NOMO-1 (cell line): ENCODE results near the gene CSNK1G1.
A peak's percentile ranks its signal among the peaks of the same experiment; 100 is the strongest.
"Not testable (repeated sequence)": the region's sequence is repeated elsewhere in the genome, so short reads cannot be mapped to it uniquely, and the experiment has no call there.

ENCODE experiments used
- DNase-seq, 2 experiments: peaks; one replicate each; lab custom pipeline; 2025; ENCODE audit not compliant: unreplicated experiment in 2 of 2; lab: John Stamatoyannopoulos, UW

CSNK1G1 gene

DNA sequence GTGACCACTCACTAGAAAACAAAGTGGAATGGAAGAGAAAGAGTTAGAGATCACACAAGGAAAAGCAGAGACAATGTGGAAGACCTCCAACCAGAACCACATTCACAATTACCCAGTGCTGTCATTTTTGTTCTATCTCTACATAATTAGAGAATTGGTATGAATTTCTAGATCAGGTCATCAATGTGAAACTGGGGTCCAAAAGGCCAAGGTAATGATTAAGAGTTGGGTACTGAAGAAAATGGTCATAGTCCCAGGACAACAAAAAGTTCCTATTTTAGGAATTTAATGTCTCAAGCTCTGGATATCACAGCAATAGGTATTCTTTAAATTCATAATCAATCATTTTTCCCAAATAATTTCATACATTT lies 108.5 kb downstream of the CSNK1G1 start:
- DNase-seq: no peak

DNA sequence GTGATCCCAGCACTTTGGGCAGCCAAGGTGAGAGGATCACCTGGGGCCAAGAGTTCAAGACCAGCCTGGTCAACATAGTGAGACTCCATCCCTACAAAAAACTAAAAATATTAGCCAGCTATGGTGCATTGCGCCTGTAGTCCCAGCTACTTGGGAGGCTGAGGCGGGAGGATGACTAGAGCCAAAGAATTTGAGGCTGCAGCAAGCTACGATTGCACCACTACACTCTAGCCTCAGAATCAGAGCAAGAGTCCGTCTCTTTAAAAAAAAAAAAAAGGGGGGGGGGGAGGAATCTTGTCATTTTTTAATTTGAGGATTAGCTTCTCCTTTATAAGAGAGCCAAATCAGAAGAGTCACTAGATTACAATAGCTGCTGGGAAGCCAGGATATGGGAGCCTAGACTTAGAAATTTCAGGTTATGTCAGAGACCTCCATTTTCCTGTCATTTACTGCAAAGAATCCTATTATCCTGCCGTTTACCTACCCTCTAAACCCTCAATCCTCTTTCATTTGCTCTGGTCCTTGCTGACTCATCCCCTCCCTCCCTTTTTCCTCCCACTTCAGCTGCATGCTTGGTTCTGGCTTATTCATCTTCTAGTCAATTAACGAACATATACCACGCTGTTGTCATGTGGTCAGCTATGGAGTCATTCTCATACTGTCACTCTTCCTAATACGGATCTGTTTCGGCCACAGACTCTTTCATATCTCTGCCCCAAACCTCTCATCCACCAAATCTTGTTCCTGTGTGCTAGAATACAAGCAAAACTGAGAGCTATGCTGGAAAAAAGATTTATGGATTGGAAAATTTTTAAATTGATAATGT lies 109.4 kb downstream of the CSNK1G1 start:
- peak in 1 of 2 experiments; percentile 26 for DNase-seq

DNA sequence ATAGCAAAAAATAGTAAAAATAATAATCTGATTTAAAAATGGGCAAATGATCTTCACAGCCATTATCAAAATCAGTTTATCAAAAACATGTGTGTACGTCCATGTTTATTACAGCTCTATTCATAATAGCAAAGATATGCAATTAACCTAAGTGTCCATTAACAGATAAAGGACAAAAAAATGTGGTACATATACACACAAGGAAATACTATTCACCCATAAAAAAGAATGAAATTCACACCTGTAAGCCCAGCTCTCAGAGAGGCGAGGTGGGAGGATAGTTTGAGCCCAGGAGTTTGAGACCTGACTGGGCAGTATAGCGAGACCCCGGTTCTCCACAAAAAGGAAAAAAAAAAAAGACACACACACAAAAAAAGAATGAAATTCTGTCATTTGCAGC lies 110.6 kb downstream of the CSNK1G1 start:
- no peak for DNase-seq

DNA sequence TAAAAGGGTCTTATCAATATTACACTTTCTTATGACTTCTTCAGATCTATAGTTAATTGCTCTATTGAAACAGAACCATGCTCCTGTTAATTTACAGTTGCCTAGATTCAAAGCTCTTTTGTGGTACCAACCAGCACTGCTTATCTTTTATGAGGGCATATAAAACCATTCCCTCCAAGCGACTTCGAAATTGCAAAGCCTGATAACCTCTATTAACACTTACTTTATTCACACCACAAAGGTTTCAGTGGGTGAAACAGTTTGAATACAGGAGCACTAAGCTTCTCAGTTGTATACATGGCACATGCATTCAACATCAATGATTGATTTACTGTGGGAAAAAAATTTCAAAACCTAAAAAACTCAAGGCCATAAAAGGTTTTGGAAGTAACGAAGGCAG lies 118.3 kb downstream of the CSNK1G1 start:
- DNase-seq: no peak

DNA sequence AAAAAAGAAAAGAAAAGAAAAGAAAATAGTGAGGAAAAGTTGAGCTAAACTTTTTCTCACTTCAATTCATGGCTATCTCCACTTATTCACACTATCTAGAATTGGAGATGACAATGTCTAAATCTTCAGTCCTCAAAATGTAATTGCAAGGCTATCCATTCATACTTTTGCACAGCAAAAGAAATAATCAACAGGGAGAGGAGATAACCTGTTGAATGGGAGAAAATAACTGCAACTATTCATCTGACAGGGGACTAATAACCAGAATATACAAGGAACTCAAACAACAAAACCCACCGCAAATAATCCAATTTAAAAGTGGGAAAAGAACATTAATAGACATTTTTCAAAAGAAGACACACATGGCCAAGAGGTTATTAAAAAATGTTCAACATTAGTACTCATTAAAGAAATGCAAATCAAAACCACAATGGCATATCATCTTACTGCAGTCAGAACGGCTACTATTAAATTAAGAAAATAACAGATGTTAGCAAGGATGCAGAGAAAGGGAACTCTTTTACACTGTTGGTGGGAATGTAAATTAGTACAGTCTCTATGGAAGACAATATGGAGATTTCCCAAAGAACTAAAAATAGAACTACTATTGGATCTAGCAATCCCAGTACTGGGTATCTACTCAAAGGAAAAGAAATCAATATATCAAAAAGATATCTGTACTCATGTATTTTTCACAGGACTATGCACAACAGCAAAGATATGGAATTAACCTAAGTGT lies 119.6 kb downstream of the CSNK1G1 start:
- no peak for DNase-seq

DNA sequence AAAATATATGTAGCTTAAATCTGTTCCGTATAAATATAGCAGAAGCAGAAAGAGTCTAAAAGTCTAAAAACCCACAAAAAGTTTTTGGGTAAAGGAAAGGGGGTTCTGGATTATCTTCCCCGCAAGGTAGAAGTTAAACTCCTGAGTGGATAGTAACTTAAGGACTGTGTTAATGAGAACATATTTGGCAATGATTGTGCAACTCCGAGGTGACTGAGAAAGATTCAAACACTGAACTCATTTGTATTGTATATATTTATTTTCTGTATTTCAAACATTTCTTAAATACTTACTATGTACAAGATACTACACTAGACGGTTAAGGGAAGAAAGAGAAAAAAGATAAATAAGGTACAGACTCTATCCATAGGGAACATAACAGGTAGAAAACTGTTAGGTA lies 120.4 kb downstream of the CSNK1G1 start:
- DNase-seq: peak in 1 of 2 experiments; percentile 12

DNA sequence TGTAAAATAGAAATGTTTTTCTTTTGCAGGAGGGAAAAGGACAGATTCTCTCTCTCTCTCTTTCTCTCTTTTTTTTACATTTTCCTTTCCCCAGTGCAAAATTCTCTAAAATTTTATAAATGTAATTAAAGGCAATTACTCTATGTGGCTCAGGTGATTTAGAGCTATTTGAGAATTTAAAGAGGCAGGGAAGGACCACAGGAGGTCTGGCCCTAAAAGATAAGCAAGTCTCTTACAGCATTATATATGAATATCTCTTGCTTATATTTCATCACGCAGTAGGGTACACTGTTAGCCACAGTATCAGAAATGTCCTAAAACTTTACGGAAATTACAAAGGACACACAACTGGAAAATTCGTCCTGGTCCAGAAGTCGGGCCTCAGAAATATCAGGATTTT lies 122.7 kb downstream of the CSNK1G1 start:
- DNase-seq: no peak

DNA sequence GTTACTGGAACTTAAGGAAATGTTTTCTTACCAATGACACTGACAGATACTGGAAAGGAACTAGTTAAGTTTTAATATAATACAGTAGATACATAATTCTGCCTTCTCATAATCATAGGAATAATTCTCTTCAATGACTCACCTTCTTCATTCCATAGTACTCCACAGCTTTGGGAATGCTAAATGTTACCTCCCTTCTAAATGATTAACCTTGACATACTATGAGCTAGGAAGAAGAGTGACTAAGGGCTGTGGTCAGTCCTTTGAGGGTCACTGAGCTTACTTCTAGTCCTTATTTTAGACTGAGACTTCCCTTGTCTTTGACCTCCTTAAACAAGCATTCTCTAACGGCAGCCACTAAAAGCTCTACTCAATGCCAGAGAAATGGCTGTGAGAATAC lies 123.6 kb downstream of the CSNK1G1 start:
- DNase-seq: no peak

DNA sequence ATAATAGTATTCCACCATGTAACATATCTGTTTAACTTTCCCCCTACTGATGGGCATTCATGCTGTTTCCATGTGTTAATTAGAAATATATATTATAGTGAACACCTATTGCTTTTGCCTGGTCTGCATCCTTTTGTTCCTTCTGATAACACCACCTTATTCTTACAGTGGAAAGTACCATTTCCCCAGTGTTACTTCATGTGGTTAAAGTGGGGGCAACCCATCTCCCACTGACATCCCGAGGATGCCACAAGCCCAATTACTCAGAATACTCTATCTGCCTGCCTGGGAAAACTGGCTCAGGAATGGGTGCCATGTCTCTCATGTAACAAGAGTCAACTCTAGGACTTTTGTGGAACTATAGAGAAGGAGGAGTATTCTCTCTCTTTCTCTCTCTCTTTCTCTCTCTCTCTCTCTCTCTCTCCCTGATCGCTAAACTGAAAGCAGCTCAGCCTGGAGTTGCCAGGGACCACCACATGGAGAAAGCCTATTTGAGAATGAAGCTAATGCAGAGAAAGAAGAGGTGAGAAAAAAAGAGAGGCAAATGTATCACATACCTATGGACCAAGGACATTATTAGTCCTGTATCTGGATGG lies 126.7 kb downstream of the CSNK1G1 start:
- DNase-seq: no peak

DNA sequence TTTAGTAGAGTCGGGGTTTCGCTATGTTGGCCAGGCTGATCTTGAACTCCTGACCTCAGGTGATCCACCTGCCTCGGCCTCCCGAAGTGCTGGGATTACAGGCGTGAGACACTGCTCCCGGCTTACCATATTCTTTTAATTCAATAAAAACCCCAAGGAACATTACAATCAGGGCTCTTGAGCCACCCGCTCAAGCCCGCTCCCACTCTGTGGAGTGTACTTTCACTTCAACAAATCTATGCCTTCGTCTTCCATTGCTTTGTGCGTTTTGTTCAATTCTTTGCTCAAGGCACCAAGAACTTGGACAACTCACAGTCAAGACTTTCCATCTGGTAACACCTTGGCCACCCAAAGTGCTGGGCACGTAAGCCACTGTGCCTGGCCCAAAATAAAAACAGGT lies 130.2 kb downstream of the CSNK1G1 start:
- DNase-seq: no peak

DNA sequence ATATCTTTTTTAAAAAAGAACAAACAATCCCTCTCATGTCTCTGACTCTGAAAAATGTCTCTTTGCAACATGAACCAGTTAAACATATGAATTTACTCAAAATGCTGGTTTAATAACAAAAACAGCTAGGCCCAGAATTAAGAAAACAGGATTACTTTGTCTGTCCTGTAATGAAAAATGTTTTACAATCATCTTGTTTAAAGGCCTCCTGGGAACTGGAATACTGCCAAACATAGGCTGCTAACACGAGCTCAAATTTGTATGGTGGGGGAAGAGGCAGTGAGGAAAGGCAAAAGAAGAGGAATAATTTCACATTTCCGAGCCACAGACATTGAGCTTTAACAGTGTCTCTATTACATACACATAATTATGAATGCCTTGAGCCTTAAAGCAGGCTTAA lies 131.5 kb downstream of the CSNK1G1 start:
- DNase-seq: no peak

DNA sequence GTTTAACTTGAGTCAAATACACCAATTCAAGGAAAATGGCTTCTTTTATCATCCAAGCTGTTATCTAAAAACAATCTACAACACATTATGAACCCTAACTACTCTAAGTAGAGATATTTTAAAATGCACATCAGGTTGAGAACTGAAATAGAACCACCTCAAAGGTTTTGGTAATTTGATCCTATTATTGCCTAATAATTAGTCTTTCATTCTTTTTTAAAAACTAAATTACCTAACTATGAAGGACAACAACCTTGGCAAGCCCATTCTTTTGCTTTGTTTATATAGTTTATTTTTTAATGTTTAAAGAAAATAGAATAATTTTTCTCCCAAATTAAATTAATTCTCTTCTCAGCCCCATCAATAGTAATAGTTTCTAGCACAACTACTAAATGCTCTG lies 132.1 kb downstream of the CSNK1G1 start:
- no peak for DNase-seq

DNA sequence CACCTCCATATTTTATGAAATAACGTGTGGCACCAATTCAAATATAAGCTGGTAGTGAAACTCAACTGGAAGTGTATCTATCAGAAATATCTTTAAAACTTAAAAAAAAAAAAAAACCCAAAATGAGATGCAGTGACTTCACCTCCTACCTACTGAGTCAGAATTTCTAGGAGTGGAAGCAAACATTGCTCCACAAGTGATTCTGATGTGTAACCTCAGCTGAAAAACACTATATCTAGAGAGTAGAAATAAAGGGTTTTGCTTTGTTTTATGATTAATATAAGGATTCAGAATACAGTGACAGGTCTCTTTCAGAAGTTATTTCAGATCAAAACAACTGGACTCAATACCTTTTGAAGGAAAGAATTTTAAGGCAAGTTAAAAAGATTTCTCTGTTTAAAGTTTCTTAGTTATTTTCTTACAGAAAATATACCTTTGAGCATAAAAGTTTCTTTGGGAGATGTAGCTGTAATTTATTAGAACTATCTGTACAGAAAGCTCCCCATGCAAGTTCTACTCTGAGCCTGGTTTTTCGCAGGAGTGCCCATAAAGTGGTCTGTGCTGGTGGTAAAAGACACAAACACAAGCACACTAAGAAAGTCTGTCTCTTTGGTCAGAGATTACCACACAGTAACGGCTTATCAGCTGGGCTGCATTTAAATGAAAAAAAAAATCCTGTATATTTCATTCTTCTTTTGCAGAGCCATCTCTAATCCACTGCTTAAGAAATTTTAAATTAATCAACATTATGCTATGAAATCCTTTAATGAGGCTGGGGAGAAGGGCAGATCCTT lies 133.2 kb downstream of the CSNK1G1 start:
- no peak for DNase-seq

DNA sequence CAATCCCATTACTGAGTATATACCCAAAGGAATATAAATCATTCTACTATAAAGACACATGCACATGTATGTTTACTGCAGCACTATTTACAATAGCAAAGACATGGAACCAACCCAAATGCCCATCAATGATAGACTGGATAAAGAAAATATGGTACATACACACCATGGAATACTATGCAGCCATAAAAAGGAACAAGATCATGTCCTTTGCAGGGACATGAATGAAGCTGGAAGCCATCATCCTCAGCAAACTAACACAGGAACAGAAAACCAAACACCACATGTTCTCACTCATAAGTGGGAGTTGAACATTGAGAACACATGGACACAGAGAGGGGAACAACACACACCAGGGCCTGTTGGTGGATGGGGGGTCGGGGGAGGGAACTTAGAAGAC lies 134.1 kb downstream of the CSNK1G1 start:
- DNase-seq: not testable (repeated sequence)

DNA sequence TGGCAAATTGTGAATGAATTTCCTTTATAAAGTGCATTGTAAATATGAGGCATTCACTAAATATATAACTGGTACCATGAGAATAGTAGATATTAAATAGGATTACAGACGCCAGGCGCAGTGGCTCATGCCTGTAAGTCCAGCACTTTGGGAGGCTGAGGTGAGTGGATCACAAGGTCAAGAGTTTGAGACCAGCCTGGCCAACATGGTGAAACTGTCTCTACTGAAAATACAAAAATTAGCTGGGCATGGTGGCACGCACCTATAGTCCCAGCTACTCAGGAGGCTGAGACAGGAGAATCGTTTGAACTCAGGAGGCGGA lies 138.6 kb downstream of the CSNK1G1 start:
- not testable (repeated sequence) for DNase-seq

DNA sequence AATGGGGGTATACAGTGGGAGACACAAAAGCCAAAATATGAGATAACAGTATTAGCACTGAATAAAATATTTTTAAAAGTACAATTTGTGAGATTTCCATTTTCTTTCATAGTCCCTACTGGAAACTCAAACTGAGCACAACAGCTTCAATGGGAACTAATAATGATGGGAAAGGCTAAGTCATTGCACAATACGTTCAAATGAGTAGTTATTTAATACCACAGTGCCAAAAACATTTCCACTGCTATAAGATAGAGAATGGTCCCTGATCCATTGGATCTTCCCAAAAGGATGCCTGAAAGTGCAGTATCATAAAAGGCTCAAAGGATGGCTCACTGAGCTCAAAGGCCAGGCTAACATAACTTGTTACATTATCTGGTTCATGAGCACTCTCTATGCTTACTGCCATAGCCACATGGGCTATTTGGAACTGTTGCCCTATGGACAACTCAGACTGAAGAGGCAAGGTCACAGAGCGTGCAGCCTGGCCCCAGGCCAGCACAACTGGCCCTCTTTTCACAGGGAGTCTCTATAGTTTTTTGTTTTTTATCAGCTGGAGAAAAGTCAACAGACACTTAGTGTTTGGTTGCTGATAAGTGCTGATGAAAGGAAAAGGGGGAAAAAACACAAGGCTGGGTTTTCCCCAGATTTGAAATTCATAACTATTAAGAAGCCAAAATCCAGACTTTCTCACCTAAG lies 139.1 kb downstream of the CSNK1G1 start:
- DNase-seq: no peak

DNA sequence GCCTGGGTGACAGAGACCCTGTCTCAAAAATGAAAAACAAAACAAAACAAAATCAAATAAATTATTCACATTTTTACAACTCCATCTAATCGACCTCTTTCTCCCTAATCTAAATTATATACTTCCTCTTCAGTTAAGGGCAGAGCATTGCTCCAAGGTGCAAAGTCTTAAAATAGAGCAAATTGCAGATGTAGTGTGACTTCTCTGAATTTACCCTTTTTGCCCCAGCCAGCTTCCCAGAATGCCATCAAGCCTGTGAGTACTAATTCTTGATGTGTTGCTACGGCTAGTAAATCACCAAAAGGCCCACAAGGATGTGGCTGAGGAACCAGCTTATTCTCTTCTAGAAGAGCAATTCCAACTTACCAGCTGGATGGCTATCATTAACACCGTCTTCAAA lies 139.8 kb downstream of the CSNK1G1 start:
- peak in 1 of 2 experiments; percentile 17 for DNase-seq

DNA sequence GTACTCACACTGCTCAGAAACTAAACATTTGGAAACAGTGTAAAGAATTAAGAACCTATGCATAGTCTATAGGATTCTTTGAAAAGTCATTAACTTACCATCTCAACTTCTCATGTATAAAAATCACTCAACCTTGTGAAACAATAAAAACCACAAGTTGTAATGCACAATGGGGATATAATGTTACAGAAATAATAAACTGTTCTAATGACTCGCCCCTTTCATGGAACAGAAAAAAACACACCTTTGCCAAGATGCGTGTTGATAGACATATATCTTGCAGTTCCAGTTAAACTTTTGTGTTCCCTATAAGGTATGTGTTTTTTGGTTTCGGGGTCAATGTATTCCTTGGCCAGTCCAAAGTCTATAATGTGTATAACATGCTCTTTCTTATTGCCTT lies 142.3 kb downstream of the CSNK1G1 start:
- no peak for DNase-seq

DNA sequence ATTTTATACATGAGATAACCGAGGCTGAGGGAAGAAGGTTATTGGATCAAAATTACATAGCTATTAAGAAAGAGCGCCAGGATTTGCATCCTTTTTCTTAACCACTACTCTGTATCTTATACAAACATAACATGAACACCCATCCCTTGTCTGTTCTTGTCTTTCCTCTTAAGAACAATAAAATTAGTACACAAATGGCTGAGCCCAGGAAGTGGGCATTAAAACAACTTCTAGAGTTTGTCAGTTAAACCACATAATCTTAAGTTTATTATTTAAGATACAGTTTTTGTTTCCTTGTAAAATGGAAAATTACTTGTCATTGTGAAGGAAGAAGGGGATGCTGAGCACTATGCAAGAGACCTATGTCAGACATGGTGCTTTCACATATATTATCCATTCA lies 144.3 kb downstream of the CSNK1G1 start:
- no peak for DNase-seq

DNA sequence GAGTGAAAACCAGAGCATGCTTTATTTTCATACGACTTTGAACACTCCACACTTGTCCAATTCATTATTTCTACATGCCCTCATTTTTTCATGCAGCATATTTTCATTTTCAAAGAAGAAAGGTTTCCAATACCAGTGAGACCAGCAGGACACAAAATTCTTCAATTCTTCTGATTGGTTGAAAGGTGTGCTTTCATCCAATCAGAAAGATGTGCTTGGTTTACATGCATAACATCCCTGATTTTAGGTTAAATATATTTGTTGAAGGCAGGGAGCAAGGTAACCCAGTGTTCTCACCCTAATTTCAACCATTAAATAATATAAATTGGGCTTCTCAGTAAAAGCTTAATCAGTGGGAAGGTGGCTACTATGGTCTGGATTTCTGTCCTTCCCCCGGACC lies 145.6 kb downstream of the CSNK1G1 start:
- no peak for DNase-seq
